GM18526 (cell line): ENCODE data around the gene EXOC6B.

Experiments used
- POLR2A ChIP-seq: IDR thresholded peaks from 3 replicates; pipeline ENCODE4 v1.6.1; 2011; ENCODE audit not compliant: insufficient read length; ENCODE audit errors: extremely low read depth

EXOC6B gene

DNA sequence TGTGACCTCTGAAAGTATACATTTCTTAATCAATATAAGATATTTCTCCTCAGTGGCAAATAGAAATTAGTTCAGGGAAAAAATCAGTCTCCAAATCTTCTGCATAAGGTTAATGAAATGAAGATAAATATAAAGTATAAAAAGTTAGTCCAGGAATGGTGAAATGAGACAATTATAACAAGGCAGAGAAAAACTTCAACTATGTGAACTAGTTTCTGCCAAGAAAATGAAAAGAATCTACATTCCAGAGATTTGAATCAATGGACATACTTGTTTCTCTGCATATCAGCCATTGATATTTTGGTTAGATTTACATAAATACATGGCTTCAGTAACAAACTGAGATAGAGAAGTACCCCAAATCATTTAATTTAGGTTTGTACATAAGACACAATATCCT, 249.0 kb downstream of the EXOC6B start:
- TF ChIP-seq POLR2A: no peak

DNA sequence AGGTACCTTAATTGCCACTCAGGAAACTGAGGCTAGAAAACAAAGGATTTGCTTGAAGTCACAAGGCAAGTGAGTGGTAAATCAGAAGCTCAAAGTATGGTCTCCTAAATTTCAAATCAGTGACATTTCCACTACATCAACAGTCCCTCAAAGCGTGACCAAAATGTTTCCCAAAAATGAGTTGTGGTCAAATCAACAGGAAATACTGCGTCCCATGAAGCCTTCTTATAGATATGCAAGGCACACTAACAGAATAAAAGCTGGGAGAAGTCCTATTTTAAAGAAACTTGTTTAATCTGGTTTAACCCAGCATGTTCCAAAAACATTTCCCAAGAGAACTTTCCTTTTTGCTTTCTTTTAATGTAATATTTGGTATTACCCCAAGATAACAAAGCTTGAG, 249.4 kb downstream of the EXOC6B start:
- no peak for TF ChIP-seq POLR2A

DNA sequence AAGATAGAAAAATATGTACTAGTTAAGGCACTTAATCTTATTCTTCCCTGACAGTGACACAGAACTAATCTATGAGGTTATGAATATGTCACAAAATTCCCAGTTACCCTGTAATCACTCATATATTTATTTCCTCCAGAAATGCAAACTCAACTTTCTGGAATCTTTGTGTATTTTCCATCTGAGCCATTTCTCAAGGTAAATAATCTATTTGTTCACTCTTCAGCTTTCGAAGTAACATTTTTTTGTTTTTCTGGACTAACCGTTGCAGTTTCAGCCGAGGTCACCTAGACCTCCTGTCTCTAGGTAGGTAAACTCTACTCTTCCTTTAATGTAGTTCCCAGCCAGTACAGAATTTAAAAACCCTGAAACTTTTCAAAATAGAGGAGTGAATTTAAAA, 250.9 kb downstream of the EXOC6B start:
- no peak for TF ChIP-seq POLR2A

DNA sequence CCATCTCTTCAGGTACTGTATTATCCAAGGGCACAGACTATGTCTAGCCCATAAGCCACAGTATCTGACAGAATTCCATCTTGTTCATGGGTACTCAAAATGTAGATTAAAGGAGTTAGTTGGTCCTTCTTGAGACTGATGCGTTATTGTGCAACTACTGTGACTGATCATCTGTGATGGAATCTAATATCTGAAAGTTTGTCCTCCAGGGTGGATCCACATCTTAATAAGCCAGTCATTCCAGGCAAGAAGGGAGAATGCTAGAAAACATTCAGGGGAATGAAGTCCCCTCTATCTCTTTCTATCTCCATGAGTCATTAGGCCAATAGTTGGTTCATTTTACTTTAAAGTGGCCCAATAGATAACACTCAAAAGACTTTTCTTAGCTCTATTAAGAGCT, 252.6 kb downstream of the EXOC6B start:
- no peak for TF ChIP-seq POLR2A

DNA sequence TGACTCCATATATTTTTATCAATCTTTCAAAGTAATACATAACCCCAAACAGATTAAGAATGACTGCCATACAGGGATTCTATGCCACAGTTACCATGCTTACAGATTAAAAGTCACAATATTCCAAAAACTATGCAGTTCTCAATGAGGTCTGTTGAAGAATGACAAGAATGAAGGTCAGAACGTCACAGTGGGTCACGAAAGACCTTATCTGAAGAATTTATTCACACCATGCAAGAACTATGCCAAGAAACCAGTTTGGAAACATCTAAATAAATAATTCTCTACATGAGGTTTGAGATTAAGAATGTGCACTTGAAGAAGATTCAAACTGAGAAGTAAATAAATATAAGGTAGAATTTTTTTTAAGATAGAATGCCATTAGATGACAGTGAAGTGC, 253.3 kb downstream of the EXOC6B start:
- no peak for TF ChIP-seq POLR2A

DNA sequence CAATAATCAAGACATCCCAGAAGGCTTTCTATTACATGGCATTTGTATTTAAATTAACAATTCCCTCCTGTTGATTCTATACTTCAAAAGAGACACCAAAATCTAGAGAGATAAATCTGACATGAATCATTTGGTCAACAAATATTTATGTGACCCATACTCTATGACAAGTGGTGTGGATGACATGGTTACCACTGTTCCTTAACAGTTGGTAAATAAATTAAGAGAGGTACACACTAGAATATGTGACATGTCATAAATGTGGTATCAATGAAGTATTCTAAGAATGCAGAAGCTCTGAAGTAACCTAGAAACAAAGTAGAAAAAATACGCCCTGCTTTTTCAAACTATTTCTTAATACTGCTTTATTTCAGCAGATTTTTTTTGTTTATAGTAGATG, 255.4 kb downstream of the EXOC6B start:
- TF ChIP-seq POLR2A: no peak

DNA sequence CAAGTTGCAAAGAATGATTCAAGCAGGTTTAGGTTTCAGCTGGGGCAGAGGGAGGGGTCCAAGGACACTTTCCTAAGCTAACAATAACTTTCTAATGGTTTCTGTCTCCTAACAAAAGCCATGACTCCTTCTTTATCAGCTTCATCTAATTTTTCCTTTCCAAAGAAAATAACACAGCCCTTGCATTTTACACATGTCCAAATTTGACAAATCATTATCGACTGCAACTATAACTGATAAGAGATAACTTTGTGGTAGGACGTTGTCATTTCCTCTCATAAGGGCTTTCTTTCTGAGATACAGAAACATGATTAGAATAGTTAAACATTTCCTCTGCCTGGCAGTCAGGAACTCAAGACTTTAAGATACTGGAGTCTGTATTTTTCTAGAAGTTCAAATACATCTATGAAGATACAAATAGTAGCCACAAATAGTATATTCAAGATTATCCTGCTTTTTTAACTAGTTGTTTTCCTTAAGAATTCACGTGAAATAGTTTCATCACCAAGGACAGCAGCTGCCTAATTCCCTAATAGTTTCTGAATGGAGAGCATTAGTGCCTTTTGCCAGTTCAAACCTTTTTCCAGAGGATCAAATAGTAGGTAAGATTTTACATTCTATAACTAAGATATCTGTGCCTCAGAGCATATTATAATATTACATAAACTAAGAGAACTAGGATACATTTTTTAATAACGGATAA, 263.2 kb downstream of the EXOC6B start:
- no peak for TF ChIP-seq POLR2A

DNA sequence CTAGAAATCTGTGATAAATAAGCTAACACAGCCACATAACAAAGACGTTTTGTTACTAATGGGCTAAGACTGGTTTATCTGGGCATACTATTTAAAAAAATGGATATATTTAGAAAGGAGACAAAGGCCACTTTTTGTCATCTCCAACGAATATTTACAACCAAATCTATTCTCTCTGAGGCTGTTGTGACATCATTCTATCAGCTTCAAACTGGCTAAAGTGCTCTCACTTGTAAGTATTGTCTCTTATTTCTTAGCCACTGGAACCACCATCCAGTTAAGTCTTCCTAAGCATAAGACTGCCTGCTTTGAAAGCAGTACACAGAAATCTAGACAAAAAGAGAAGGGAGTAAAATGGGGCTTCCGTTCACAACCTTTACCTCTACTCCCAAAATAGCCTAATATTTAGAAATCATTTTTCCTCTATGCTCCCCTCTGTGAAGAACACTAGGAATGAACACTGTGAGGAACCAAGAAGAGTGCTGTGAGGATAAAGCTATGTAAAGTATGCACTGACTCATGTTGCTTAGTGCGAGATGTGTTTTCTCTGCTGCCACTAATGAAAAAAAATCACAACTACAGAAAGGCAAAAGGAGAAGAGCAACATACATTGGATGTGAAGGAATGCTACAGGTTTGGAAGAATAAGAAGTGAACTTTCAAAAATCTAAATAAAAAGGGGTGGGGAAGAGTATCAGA, 264.1 kb downstream of the EXOC6B start:
- TF ChIP-seq POLR2A: no peak

DNA sequence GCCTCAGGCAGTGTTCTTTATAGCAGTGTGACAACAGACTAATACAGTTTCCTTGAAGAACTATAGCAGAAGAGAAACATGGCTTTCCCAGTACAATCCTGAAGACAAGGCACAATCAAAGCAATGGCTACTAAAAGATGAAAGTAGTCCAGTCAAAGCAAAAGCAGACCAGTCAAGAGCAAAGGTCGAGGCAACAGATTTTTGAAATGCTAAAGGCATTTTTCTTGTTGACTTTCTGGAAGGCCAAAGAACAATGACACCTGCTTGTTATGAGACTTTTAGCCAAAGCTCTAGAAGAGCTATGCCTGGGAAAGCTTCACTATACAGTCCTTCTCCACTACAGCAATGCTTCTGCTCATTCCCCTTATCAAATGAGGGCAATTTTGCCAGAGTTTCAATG, 269.9 kb downstream of the EXOC6B start:
- TF ChIP-seq POLR2A: no peak

DNA sequence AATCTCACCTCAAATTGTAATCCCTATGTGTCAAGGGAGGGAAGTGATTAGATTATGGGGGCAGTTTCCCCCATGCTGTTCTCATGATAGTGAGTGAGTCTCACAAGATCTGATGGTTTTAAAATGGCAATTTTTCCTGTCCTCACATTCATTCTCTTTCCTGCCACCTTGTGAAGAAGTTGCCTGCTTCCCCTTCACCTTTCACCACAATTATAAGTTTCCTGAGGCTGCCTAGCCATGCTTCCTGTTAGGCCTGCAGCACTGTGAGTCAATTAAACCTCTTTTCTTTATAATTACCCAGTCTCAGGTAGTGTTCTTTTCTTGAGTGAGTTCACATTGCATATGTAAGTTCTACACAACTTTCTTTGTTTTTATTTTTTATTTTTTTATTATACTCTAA, 271.5 kb downstream of the EXOC6B start:
- TF ChIP-seq POLR2A: no peak

DNA sequence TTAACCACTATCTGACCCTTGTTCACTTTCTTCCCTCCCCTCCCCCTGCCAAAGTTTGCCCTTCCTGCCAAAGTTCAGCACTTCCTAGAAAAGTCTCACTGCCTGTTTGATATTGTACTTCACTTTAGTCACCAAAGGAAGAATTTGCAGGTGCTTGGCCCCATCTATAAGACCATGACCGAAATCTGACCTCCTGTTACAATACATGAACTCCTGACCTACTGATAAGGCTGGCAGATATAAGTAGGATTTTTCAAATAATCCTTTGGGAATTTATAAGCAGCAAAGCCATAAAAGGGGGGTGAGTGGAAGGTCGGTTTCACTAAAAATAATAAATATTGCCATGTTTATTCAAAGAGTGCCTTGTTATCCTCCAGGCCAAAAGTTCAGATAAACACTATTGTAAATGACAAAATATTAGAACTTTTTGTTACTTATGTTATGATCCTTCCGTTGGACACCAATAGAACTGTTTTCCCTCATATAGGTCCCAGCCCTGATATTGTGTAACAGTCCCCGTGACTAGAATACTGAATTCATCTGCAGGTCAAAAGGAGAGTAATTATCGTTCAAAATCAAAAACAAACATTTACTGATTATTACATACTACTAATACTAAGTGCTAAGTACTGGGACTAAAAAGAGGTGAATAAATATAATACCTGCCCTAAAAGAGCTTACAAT, 277.6 kb downstream of the EXOC6B start:
- no peak for TF ChIP-seq POLR2A

DNA sequence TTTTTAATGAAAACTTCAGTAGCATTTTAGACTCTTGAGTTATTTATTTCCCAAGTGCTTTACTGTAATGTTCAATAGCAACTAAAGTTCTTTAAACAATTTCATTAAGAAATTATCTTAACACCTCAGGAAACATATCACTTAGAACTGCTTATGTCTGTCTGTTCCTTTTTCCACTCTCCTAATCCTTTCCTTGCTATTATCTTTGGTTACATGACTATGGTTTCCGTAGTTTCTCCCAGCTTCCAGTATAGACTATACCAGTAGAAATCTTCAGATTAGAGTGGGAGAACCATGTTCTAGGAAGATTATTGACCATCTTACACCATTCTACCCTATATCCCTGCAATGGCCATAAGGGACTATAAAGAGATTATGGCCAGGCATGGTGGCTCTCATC, 280.0 kb downstream of the EXOC6B start:
- no peak for TF ChIP-seq POLR2A

DNA sequence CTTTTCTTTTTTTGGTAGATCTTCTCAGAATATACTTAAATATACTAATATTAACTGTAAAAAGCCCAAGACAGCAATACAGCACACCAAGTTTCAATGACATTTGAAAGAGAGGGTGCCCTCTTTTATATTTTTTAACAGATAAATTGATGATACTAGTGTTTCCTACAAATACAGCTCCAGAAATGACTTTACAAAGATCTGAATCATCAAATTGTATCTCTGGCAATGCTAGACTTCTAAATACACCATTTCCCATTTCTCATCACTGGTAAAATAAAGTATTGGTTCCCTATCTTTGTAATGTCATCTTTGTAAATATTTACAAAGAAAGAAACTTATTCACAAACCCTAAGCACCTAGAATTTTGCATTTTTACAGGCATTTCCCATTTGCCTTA, 281.3 kb downstream of the EXOC6B start:
- no peak for TF ChIP-seq POLR2A

DNA sequence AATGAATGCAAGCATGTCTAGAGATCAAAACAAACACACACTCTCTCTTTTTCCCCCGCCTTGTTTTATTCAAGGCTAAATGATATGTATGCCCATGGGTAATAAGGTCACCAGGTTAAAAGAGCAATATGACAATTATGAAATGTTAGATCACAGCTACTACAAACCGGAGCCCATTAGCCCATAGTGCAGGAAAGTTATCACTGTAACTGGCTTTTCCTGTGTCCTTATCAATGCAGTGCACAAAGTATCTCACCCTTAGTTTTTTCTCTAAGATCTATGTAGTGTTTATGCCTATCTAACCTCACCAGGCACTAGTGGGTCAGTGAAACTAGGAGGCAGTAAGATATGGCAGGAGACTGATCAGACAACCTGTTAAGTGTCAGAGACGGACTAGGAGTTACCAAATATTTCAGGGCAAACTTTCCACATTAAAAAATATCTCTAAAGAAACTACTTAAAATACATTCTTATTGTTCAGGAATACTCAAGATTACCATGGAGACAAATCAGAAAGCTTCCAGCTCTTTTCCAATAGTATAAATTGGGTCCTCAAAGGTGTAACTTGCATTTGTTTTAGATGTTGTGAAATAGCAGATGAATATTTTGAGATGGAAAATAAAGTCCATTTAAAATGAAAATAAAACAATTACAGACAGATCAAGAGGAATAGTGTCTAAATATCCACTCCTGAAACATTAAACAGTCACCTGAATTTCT, 282.2 kb downstream of the EXOC6B start:
- TF ChIP-seq POLR2A: no peak

DNA sequence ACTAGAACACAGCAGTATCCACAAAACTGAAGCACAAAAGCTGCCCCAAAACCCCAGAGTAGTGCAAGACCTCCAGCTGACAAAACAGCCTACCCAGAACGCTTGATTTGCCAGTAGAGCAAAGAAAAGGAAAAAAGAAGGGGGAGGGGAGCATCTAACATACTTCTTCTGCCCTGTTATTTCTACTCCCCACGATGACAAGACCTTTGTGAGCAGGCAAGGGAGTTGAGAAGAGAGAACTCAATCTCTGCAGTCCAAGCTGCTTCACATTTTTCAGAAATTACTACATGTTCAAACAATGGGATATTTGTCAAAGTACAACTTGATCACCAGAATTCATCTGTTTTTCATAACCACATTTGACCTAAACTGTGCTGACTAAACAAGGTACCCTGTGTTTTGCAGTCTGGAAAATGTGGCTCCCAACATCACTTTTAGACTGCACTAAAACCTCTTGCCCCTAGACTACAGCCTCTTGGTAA, 286.7 kb downstream of the EXOC6B start:
- TF ChIP-seq POLR2A: no peak

DNA sequence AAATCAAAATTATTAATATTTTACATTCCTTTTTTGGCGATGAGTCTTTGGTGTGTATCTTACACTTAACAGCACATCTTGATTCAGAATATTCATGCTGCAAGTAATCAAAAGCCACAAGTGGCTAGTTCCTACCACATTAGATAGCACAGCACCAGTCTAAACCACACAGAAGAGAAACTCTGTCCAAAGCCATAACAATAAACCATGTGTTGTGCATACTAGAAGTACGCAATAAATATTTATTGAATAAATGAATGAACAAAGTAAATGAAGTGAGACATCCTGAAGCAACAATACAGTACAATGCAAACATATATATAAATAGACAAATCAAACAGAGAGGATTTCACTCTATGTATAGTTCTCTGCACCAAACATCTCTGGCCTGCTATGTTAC, 287.3 kb downstream of the EXOC6B start:
- TF ChIP-seq POLR2A: no peak

DNA sequence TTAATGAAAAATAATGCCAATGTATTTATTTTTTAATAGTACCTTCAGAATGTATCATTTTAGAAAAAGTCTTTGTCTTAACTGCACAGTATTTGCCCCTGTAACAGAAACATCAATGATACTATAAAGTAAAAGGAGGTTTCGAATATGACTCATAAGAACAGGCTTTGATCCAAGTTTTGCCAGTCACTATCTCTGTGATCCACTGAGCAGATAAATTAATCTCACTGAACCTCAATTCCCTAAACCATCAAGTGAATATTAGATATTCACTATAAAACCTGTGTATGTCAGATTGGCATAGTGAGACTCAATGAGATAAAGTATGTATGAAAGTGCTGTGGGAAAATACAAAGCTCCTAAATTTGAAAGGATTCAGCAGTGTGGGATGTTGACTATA, 292.1 kb downstream of the EXOC6B start:
- TF ChIP-seq POLR2A: no peak
